ENCODE measurements around the gene AGAP2. TPM values are rescaled to one million over a fixed set of nuclear protein-coding genes. Genes with fewer than 3 reads are reported as not detected.

The AGAP2 gene
- total and polyA plus RNA-seq, 9 of the 15 experiments (the other 6 are each of a cell fraction or from before 2014, with no cell fraction given): 0.04 to 0.77 (median 0.28) TPM; not detected in 1

- CTCF ChIA-PET (ENCODE audit: low intra/inter-chr PET ratio): no interaction called here
- Histone ChIP-seq H3K9me1 (ENCODE audit: control insufficient read depth, insufficient read depth, low read length) (no peaks in the 10 kb centered on the region), H3K4me3 (no peak overlapping the region), H3K79me2 (ENCODE audit: control insufficient read depth, insufficient read depth, low read length) (no peaks in the 10 kb centered on the region), H3K9me3 (replicated peaks; ENCODE audit: control insufficient read depth, insufficient read depth, low read depth, low read length) (no peaks in the 10 kb centered on the region), H3K4me1 (replicated peaks in 1 of 2; ENCODE audit: control insufficient read depth in 2 of 2, insufficient read depth in 2 of 2, low read length in 2 of 2) (peaks cover 8 to 25% of the 10 kb centered on the region in 2 experiments), H4K20me1 (replicated peaks; ENCODE audit: control insufficient read depth, insufficient read depth, low read length) (no peaks in the 10 kb centered on the region), H3K4me2 (ENCODE audit: insufficient read depth, low read length) (no peak overlapping the region), H3K27me3 (ENCODE audit: control insufficient read depth in 2 of 2, insufficient read depth in 2 of 2, low read length in 2 of 2) (no peaks in the 10 kb centered on the region), H2AFZ (ENCODE audit: low read depth, low read length) (no peak overlapping the region), H3K27ac (ENCODE audit: extremely low read depth, low read depth, low read length) (no peak overlapping the region), H3K36me3 (ENCODE audit: control insufficient read depth, insufficient read depth, low read length) (peaks cover 14% of the 10 kb centered on the region; the same call in 2 of the 3 replicates), H3K9ac (ENCODE audit: insufficient read depth in 1 of 2, low read depth in 2 of 2, low read length in 2 of 2) (0 out of 4 replicates have a peak overlapping the region, but pooled peaks of 1 of the 2 experiments have one; percentile 22)
- intact Hi-C loops (cut with micrococcal nuclease) (no loop called here), in situ Hi-C loops (cut with MboI) (no loop called here)
- no peak for DNase-seq (ENCODE audit: extremely low read depth in 1 of 4, low spot score in 3 of 4)
- no TSS peak for BruUV-seq (replicated peaks)
- 58% methylated on average over 6 of the region's 6 CpGs for WGBS (ENCODE audit: insufficient coverage, low coverage, missing lambda C conversion rate)
- ATAC-seq: no peak
- POLR2A ChIA-PET: interaction anchor here (0.7 kb wide), 2 partner anchors 8 to 122 kb away, joined by 3 to 5 read pairs; partner anchors contain the start of genes EEF1AKMT3 and METTL1
- no peak for FAIRE-seq
- TF ChIP-seq ELF2 (CRISPR knock-in tag; IDR thresholded peaks at IDR 0.05): no peak
- TF ChIP-seq ZBTB2 (IDR thresholded peaks at IDR 0.05): no peak
- TF ChIP-seq ARHGAP35 (IDR thresholded peaks at IDR 0.05; ENCODE audit: partially characterized antibody): no peak
- no peak for TF ChIP-seq ZNF583 (CRISPR knock-in tag; IDR thresholded peaks at IDR 0.05)
- TF ChIP-seq CBX8 (IDR thresholded peaks at IDR 0.05; ENCODE audit: borderline replicate concordance, extremely low read depth, low read depth, low read length, poor library complexity, severe bottlenecking): no peak
- TF ChIP-seq SRSF9 (IDR thresholded peaks at IDR 0.05; ENCODE audit: borderline replicate concordance, low read depth, low read length): no peak
- no peak for TF ChIP-seq KLF6 (CRISPR knock-in tag; IDR thresholded peaks at IDR 0.05; ENCODE audit: borderline replicate concordance)
- TF ChIP-seq ZKSCAN8 (CRISPR knock-in tag; IDR thresholded peaks at IDR 0.05): no peak
- no peak for TF ChIP-seq GATAD2B (IDR thresholded peaks at IDR 0.05; ENCODE audit: borderline replicate concordance)
- TF ChIP-seq ZNF407 (IDR thresholded peaks at IDR 0.05; ENCODE audit: low read depth): no peak
- no peak for TF ChIP-seq STAG1 (CRISPR knock-in tag; IDR thresholded peaks at IDR 0.05; ENCODE audit: borderline replicate concordance)
- TF ChIP-seq CTBP1 (IDR thresholded peaks at IDR 0.05; ENCODE audit: borderline replicate concordance): no peak
- TF ChIP-seq BMI1 (IDR thresholded peaks at IDR 0.05; ENCODE audit: low read length): no peak
Observed at GRCh38 chr12:57763881-57764661, 25.5 kb upstream of the AGAP2 start.
